Measurements from ENCODE around the gene FICD.
A peak's percentile ranks its signal among the peaks of the same experiment; 100 is the strongest.

Gene FICD

GRCh38 chr12:108564724-108565123, 49.6 kb downstream of the FICD start:
- H3K27me3 ChIP-seq (ENCODE audit: insufficient read depth, poor library complexity, severe bottlenecking): no peaks in the 10 kb centered on the region
- TF ChIP-seq REST (IDR thresholded peaks at IDR 0.05; ENCODE audit: insufficient replicate concordance, low read depth) (no peak), GABPA (IDR thresholded peaks at IDR 0.05; ENCODE audit: low read depth) (no peak), SPI1 (IDR thresholded peaks at IDR 0.05; ENCODE audit: borderline replicate concordance, low read depth) (no peak), POLR2AphosphoS5 (IDR thresholded peaks at IDR 0.05; ENCODE audit: low read depth) (no peak)
- TF ChIP-seq, protein P1, sequence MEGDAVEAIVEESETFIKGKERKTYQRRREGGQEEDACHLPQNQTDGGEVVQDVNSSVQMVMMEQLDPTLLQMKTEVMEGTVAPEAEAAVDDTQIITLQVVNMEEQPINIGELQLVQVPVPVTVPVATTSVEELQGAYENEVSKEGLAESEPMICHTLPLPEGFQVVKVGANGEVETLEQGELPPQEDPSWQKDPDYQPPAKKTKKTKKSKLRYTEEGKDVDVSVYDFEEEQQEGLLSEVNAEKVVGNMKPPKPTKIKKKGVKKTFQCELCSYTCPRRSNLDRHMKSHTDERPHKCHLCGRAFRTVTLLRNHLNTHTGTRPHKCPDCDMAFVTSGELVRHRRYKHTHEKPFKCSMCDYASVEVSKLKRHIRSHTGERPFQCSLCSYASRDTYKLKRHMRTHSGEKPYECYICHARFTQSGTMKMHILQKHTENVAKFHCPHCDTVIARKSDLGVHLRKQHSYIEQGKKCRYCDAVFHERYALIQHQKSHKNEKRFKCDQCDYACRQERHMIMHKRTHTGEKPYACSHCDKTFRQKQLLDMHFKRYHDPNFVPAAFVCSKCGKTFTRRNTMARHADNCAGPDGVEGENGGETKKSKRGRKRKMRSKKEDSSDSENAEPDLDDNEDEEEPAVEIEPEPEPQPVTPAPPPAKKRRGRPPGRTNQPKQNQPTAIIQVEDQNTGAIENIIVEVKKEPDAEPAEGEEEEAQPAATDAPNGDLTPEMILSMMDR (IDR thresholded peaks at IDR 0.05; ENCODE audit: insufficient read depth, low read length): no peak
- DNase-seq (ENCODE audit: low read depth in 1 of 2, low spot score in 1 of 2): no peak
- no peak overlapping the region for H3K27ac ChIP-seq (replicated peaks)
- H3K4me3 ChIP-seq (replicated peaks; ENCODE audit: insufficient read depth, low read length): no peak overlapping the region

DNA sequence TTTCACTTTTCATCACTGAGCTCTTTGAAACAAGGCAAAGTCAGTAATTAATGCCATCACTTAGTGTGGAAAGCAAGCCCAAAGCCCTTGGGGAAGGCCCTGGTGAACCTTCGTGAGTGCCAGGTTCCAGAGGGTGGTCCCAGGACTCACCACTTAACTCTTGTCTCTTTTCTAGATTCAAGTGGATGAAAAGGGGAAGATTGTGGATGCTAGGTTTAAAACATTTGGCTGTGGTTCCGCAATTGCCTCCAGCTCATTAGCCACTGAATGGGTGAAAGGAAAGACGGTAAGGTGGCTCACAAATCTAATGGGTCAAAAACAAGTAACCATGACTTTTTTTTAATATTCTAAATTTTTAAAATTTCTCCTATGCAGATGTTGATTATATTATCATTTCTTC, 50.1 kb downstream of the FICD start:
- H3K27me3 ChIP-seq (ENCODE audit: insufficient read depth, poor library complexity, severe bottlenecking): no peaks in the 10 kb centered on the region
- H3K4me3 ChIP-seq (replicated peaks; ENCODE audit: insufficient read depth, low read length): no peak overlapping the region

GRCh38 chr12:108565976-108566375, 50.9 kb downstream of the FICD start:
- peak; percentile 81 to 88 for DNase-seq (ENCODE audit: low read depth in 1 of 2, low spot score in 1 of 2)
- TF ChIP-seq REST (IDR thresholded peaks at IDR 0.05; ENCODE audit: insufficient replicate concordance, low read depth): peak; percentile 23
- no peak for TF ChIP-seq GABPA (IDR thresholded peaks at IDR 0.05; ENCODE audit: low read depth)
- TF ChIP-seq POLR2AphosphoS5 (IDR thresholded peaks at IDR 0.05; ENCODE audit: low read depth): peak; percentile 86
- TF ChIP-seq SPI1 (IDR thresholded peaks at IDR 0.05; ENCODE audit: borderline replicate concordance, low read depth): no peak
- Histone ChIP-seq H3K27ac (replicated peaks) (peak overlapping the region; percentile 45), H3K27me3 (ENCODE audit: insufficient read depth, poor library complexity, severe bottlenecking) (no peaks in the 10 kb centered on the region), H3K4me3 (replicated peaks; ENCODE audit: insufficient read depth, low read length) (no peak overlapping the region)

More for the DNA sequence above, 50.1 kb downstream of the FICD start:
- peak in 1 of 2 experiments; percentile 53 for DNase-seq (ENCODE audit: low read depth in 1 of 2, low spot score in 1 of 2)
- no peak for TF ChIP-seq REST (IDR thresholded peaks at IDR 0.05; ENCODE audit: insufficient replicate concordance, low read depth)
- no peak for TF ChIP-seq SPI1 (IDR thresholded peaks at IDR 0.05; ENCODE audit: borderline replicate concordance, low read depth)
- TF ChIP-seq GABPA (IDR thresholded peaks at IDR 0.05; ENCODE audit: low read depth): no peak
- TF ChIP-seq, protein P1 (IDR thresholded peaks at IDR 0.05; ENCODE audit: insufficient read depth, low read length): no peak
- no peak for TF ChIP-seq POLR2AphosphoS5 (IDR thresholded peaks at IDR 0.05; ENCODE audit: low read depth)
- peak overlapping the region; percentile 38 for H3K27ac ChIP-seq (replicated peaks)
